K562 (cell line): ENCODE data around the gene ARL3. TPM values are rescaled to one million over a fixed set of nuclear protein-coding genes. Genes with fewer than 3 reads are reported as not detected.
A peak's percentile ranks its signal among the peaks of the same experiment; 100 is the strongest.

ENCODE experiments used
- FOSL1 ChIP-seq: fragments of 200-800 bp; sonication (Bioruptor generic); conservative IDR thresholded peaks from 2 replicates; pipeline ENCODE4 v1.6.1; 2016; ENCODE audit warnings: missing genetic modification characterization, missing compliant biosample characterization
- NFATC3 ChIP-seq: fragments of 450-650 bp; IDR thresholded peaks from 2 replicates; pipeline ENCODE4 v1.6.1; 2017; ENCODE audit warnings: mild to moderate bottlenecking
- PURB ChIP-seq: sonication (generic); formaldehyde crosslinking; IDR thresholded peaks from 2 replicates; pipeline ENCODE4 v1.9.0; 2021; ENCODE audit warnings: low read depth, mild to moderate bottlenecking, missing genetic modification reagents
- RBM34 ChIP-seq: fragments of 200-400 bp; formaldehyde crosslinking; IDR thresholded peaks from 2 replicates; pipeline ENCODE4 v1.6.1; 2018; ENCODE audit warnings: low read length, borderline replicate concordance; ENCODE audit not compliant: insufficient read depth
- ZNF785 ChIP-seq: fragments of 250-450 bp; sonication (Bioruptor Pico); IDR thresholded peaks from 2 replicates; pipeline ENCODE4 v1.4.0; 2020; ENCODE audit warnings: mild to moderate bottlenecking
- polyA plus RNA-seq, 8 experiments: library from polyadenylated mRNA; depleted of rRNA in 4 of 8; stranded (reverse) in 5 of 8; unstranded in 3 of 8; fragments of >200 nt; fragmentation: Nextera tagmentation in 2 of 8; fragmentation: Illumina TruSeq in 1 of 8; extraction: Ambion mirVana in 2 of 8; extraction: Trizol in 1 of 8; gene quantifications; 2 replicates each; pipeline versions ENCODE4 v1.2.1 to v1.2.3, GENCODE V29; 2011 to 2014; ENCODE audit warnings: inconsistent platforms in 1 of 8, missing spikeins in 1 of 8
- total RNA-seq, 7 experiments: library from RNA; depleted of rRNA in 6 of 7; stranded (reverse); fragments of >200 nt in 6 of 7; fragmentation: Illumina TruSeq in 2 of 7; extraction: Trizol in 2 of 7; gene quantifications; 2 replicates each; pipeline versions ENCODE4 v1.2.1 to v1.2.3, GENCODE V29; 2011 to 2021; ENCODE audit warnings: low replicate concordance in 1 of 7
- TF ChIP-seq, protein P1 (sequence below), 2 experiments: fragments of 450-650 bp; formaldehyde crosslinking in 1 of 2; IDR thresholded peaks; 2 replicates each; pipeline versions ENCODE4 v1.4.0 to v1.6.1; 2014 to 2020; ENCODE audit warnings: mild to moderate bottlenecking in 2 of 2, borderline replicate concordance in 1 of 2, low read depth in 1 of 2
- TF ChIP-seq, protein P2 (sequence below), 2 experiments: fragments of 450-650 bp; IDR thresholded peaks; 2 replicates each; pipeline ENCODE4 v1.6.1; 2018; ENCODE audit warnings: mild to moderate bottlenecking in 2 of 2, low read depth in 1 of 2; ENCODE audit not compliant: partially characterized antibody in 2 of 2
- TF ChIP-seq, protein P3 (sequence below): IDR thresholded peaks from 2 replicates; pipeline ENCODE4 v1.6.1; 2016; ENCODE audit warnings: missing genetic modification characterization, missing compliant biosample characterization

The ARL3 gene
- total and polyA plus RNA-seq, 9 of the 15 experiments (the other 6 are each of a cell fraction or from before 2014, with no cell fraction given) = 2.9 to 8.9 (median 4.8) TPM

DNA sequence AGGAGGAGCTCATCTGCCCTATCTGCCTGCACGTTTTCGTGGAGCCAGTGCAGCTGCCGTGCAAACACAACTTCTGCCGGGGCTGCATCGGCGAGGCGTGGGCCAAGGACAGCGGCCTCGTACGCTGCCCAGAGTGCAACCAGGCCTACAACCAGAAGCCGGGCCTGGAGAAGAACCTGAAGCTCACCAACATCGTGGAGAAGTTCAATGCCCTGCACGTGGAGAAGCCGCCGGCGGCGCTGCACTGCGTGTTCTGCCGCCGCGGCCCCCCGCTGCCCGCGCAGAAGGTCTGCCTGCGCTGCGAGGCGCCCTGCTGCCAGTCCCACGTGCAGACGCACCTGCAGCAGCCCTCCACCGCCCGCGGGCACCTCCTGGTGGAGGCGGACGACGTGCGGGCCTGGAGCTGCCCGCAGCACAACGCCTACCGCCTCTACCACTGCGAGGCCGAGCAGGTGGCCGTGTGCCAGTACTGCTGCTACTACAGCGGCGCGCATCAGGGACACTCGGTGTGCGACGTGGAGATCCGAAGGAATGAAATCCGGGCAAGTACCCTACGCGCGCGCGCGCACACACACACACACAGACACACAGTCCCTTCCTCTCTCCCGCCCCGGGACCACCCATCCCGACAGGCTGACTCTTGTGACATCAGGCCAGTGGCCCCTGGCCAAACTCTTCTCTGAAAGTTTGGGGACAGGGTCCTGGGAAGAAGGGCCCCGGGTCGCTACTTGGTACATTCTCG is 69.4 kb downstream of the ARL3 start (continued):
- TF ChIP-seq, protein P1, sequence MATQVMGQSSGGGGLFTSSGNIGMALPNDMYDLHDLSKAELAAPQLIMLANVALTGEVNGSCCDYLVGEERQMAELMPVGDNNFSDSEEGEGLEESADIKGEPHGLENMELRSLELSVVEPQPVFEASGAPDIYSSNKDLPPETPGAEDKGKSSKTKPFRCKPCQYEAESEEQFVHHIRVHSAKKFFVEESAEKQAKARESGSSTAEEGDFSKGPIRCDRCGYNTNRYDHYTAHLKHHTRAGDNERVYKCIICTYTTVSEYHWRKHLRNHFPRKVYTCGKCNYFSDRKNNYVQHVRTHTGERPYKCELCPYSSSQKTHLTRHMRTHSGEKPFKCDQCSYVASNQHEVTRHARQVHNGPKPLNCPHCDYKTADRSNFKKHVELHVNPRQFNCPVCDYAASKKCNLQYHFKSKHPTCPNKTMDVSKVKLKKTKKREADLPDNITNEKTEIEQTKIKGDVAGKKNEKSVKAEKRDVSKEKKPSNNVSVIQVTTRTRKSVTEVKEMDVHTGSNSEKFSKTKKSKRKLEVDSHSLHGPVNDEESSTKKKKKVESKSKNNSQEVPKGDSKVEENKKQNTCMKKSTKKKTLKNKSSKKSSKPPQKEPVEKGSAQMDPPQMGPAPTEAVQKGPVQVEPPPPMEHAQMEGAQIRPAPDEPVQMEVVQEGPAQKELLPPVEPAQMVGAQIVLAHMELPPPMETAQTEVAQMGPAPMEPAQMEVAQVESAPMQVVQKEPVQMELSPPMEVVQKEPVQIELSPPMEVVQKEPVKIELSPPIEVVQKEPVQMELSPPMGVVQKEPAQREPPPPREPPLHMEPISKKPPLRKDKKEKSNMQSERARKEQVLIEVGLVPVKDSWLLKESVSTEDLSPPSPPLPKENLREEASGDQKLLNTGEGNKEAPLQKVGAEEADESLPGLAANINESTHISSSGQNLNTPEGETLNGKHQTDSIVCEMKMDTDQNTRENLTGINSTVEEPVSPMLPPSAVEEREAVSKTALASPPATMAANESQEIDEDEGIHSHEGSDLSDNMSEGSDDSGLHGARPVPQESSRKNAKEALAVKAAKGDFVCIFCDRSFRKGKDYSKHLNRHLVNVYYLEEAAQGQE (IDR thresholded peaks at IDR 0.05; ENCODE audit: borderline replicate concordance) = 0 out of 2 replicates have a peak, but pooled peaks have one; percentile 21
- TF ChIP-seq, protein P1 (CRISPR knock-in tag; IDR thresholded peaks at IDR 0.05; ENCODE audit: low read depth) = no peak
- TF ChIP-seq NFATC3 (no peak), PURB (CRISPR knock-in tag) (no peak), ZNF785 (CRISPR knock-in tag) (no peak), RBM34 (no peak), FOSL1 (0 out of 2 replicates have a peak, but pooled peaks have one; percentile 7)
- TF ChIP-seq, protein P2, sequence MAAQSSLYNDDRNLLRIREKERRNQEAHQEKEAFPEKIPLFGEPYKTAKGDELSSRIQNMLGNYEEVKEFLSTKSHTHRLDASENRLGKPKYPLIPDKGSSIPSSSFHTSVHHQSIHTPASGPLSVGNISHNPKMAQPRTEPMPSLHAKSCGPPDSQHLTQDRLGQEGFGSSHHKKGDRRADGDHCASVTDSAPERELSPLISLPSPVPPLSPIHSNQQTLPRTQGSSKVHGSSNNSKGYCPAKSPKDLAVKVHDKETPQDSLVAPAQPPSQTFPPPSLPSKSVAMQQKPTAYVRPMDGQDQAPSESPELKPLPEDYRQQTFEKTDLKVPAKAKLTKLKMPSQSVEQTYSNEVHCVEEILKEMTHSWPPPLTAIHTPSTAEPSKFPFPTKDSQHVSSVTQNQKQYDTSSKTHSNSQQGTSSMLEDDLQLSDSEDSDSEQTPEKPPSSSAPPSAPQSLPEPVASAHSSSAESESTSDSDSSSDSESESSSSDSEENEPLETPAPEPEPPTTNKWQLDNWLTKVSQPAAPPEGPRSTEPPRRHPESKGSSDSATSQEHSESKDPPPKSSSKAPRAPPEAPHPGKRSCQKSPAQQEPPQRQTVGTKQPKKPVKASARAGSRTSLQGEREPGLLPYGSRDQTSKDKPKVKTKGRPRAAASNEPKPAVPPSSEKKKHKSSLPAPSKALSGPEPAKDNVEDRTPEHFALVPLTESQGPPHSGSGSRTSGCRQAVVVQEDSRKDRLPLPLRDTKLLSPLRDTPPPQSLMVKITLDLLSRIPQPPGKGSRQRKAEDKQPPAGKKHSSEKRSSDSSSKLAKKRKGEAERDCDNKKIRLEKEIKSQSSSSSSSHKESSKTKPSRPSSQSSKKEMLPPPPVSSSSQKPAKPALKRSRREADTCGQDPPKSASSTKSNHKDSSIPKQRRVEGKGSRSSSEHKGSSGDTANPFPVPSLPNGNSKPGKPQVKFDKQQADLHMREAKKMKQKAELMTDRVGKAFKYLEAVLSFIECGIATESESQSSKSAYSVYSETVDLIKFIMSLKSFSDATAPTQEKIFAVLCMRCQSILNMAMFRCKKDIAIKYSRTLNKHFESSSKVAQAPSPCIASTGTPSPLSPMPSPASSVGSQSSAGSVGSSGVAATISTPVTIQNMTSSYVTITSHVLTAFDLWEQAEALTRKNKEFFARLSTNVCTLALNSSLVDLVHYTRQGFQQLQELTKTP (IDR thresholded peaks at IDR 0.05; ENCODE audit: low read depth in 1 of 2, partially characterized antibody in 2 of 2) = no peak
- TF ChIP-seq, protein P3, sequence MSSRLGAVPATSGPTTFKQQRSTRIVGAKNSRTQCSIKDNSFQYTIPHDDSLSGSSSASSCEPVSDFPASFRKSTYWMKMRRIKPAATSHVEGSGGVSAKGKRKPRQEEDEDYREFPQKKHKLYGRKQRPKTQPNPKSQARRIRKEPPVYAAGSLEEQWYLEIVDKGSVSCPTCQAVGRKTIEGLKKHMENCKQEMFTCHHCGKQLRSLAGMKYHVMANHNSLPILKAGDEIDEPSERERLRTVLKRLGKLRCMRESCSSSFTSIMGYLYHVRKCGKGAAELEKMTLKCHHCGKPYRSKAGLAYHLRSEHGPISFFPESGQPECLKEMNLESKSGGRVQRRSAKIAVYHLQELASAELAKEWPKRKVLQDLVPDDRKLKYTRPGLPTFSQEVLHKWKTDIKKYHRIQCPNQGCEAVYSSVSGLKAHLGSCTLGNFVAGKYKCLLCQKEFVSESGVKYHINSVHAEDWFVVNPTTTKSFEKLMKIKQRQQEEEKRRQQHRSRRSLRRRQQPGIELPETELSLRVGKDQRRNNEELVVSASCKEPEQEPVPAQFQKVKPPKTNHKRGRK (tag) = no peak
